GM12878 (cell line): ENCODE results near the gene PDE6A. TPM values are rescaled to one million over a fixed set of nuclear protein-coding genes. Genes with fewer than 3 reads are reported as not detected.

Experiments
- ATF2 ChIP-seq: IDR thresholded peaks from 2 replicates; pipeline ENCODE4 v1.6.1; 2012; ENCODE audit warnings: low read length, inconsistent platforms
- BCL11A ChIP-seq: IDR thresholded peaks from 2 replicates; pipeline ENCODE4 v1.6.1; 2011; ENCODE audit warnings: low read depth, low read length
- BMI1 ChIP-seq: fragments of 450-650 bp; IDR thresholded peaks from 2 replicates; pipeline ENCODE4 v1.6.1; 2016; ENCODE audit warnings: mild to moderate bottlenecking, moderate library complexity, borderline replicate concordance
- CEBPZ ChIP-seq: fragments of 150-350 bp; IDR thresholded peaks from 2 replicates; pipeline ENCODE4 v1.6.1; 2016; ENCODE audit warnings: low read depth, low read length
- CTCF ChIP-seq, 3 experiments: IDR thresholded peaks in 2 of 3; conservative IDR thresholded peaks in 1 of 3; 2 replicates each; pipeline ENCODE4 v1.5.1; 2011; ENCODE audit warnings: low read depth in 3 of 3, low read length in 3 of 3, mild to moderate bottlenecking in 3 of 3, control low read depth in 2 of 3, moderate library complexity in 2 of 3, inconsistent platforms in 1 of 3, mixed read lengths in 1 of 3; ENCODE audit not compliant: control insufficient read depth in 2 of 3, insufficient read depth in 1 of 3; ENCODE audit errors: extremely low read depth in 1 of 3
- KAT2A ChIP-seq: conservative IDR thresholded peaks from 2 replicates; pipeline ENCODE4 v1.6.1; 2011; ENCODE audit warnings: low read depth, low read length; ENCODE audit not compliant: control insufficient read depth
- NBN ChIP-seq: fragments of 450-650 bp; IDR thresholded peaks from 2 replicates; pipeline ENCODE4 v1.6.1; 2016
- YBX1 ChIP-seq: fragments of 450-650 bp; IDR thresholded peaks from 2 replicates; pipeline ENCODE4 v1.6.1; 2016; ENCODE audit warnings: antibody characterized with exemption
- YY1 ChIP-seq: IDR thresholded peaks from 2 replicates; pipeline ENCODE4 v1.6.1; 2011; ENCODE audit warnings: low read depth, mild to moderate bottlenecking, low read length
- ZBTB33 ChIP-seq: fragments of 450-650 bp; IDR thresholded peaks from 2 replicates; pipeline ENCODE4 v1.6.1; 2017; ENCODE audit warnings: mild to moderate bottlenecking
- ZNF384 ChIP-seq: IDR thresholded peaks from 2 replicates; pipeline ENCODE4 v1.6.1; 2012; ENCODE audit warnings: low read depth, mild to moderate bottlenecking, low read length, improper control_type of control experiment, borderline replicate concordance
- ZNF592 ChIP-seq: fragments of 450-650 bp; IDR thresholded peaks from 2 replicates; pipeline ENCODE4 v1.6.1; 2017; ENCODE audit warnings: mild to moderate bottlenecking, moderate library complexity
- polyA plus RNA-seq, 11 experiments: library from polyadenylated mRNA; depleted of rRNA in 4 of 11; unstranded in 6 of 11; stranded (reverse) in 5 of 11; fragments of >200 nt; fragmentation: Nextera tagmentation in 4 of 11; fragmentation: Illumina TruSeq in 1 of 11; extraction: Ambion mirVana in 4 of 11; extraction: Trizol in 1 of 11; gene quantifications; 1 replicate in 1 of 11; 2 replicates in 10 of 11; pipeline versions ENCODE4 v1.2.1 to v1.2.3, GENCODE V29; 2011 to 2016; ENCODE audit warnings: inconsistent platforms in 2 of 11, missing spikeins in 2 of 11, low read depth in 1 of 11
- total RNA-seq, 4 experiments: library from RNA; depleted of rRNA in 3 of 4; stranded (reverse); fragments of >200 nt in 3 of 4; fragmentation: Illumina TruSeq in 1 of 4; extraction: Trizol in 1 of 4; gene quantifications; 2 replicates each; pipeline versions ENCODE4 v1.2.1 to v1.2.3, GENCODE V29; 2013 to 2021

Gene PDE6A
- total and polyA plus RNA-seq, 10 of the 15 experiments (the other 5 are each of a cell fraction or from before 2014, with no cell fraction given) = 0.05 to 0.26 TPM; not detected in 8

GRCh38 chr5:149834246-149834855 lies 110.2 kb downstream of the PDE6A start (continued):
- no peak for TF ChIP-seq BMI1
- TF ChIP-seq NBN = no peak
- no peak for TF ChIP-seq ZNF592
- TF ChIP-seq BCL11A = no peak
- 0 out of 2 replicates have a peak, but pooled peaks have one; percentile 31 for TF ChIP-seq YY1
- TF ChIP-seq CEBPZ = no peak
- TF ChIP-seq YBX1 = no peak
- TF ChIP-seq CTCF (IDR thresholded peaks at IDR 0.05 in 2 of 3, conservative IDR thresholded peaks at IDR 0.05 in 1 of 3; ENCODE audit: control insufficient read depth in 2 of 3, extremely low read depth in 1 of 3, insufficient read depth in 1 of 3, low read depth in 3 of 3, low read length in 3 of 3) = peak; percentile 72 to 78 (median 75)
- TF ChIP-seq ATF2 = no peak
- no peak for TF ChIP-seq ZNF384
- no peak for TF ChIP-seq ZBTB33
- TF ChIP-seq KAT2A = no peak
